Stimulated activated CD8-positive, alpha-beta memory T cell treated with anti-CD3 and anti-CD28 coated beads, Interleukin-12 subunit alpha, Interleukin-12 subunit beta, amount 100 ng/mL, for 1 hour (primary cell): Measurements from ENCODE around the gene RASL10A.

ENCODE experiments used
- DNase-seq: peaks from one replicate; pipeline ENCODE4 v3.0.0-alpha.2; 2020; ENCODE audit warnings: low read depth

The RASL10A gene

GRCh38 chr22:29317827-29318454 is 2.4 kb upstream of the RASL10A start:
- DNase-seq, result no peak

GRCh38 chr22:29316141-29316828 is 788 bp upstream of the RASL10A start:
- no peak for DNase-seq

GRCh38 chr22:29314537-29315285 is 786 bp downstream of the RASL10A start:
- no peak for DNase-seq

GRCh38 chr22:29313576-29314466 is 1.7 kb downstream of the RASL10A start:
- DNase-seq, result no peak

- DNase-seq, result no peak
Measured at GRCh38 chr22:29313126-29313575, 2.3 kb downstream of the RASL10A start.

GRCh38 chr22:29312218-29313125 is 3.0 kb downstream of the RASL10A start:
- DNase-seq, result no peak

- DNase-seq, result no peak
Measured at GRCh38 chr22:29311464-29312217, 3.9 kb downstream of the RASL10A start.

GRCh38 chr22:29310863-29311339 is 4.6 kb downstream of the RASL10A start:
- DNase-seq, result no peak

- no peak for DNase-seq
Measured at GRCh38 chr22:29310065-29310862, 5.2 kb downstream of the RASL10A start.

- DNase-seq, result no peak
Measured at GRCh38 chr22:29309332-29310064, 6.0 kb downstream of the RASL10A start.

GRCh38 chr22:29308791-29309262 is 6.7 kb downstream of the RASL10A start:
- no peak for DNase-seq

- DNase-seq, result no peak
Measured at GRCh38 chr22:29308148-29308790, 7.2 kb downstream of the RASL10A start.

GRCh38 chr22:29307596-29308147 is 7.8 kb downstream of the RASL10A start:
- no peak for DNase-seq

GRCh38 chr22:29306835-29307595 is 8.5 kb downstream of the RASL10A start:
- no peak for DNase-seq

- DNase-seq, result no peak
Measured at GRCh38 chr22:29306175-29306834, 9.2 kb downstream of the RASL10A start, which contains the start of gene GAS2L1. TSS of gene GAS2L1 (plus strand) at chr22:29306650. CDS start at chr22:29308106, 1,456 bp downstream.

GRCh38 chr22:29305836-29306174 is 9.7 kb downstream of the RASL10A start:
- no peak for DNase-seq
